Spleen (tissue), 7 donors: ENCODE measurements around the gene KRT77.

Experiments used
- POLR2A ChIP-seq, 3 donors: fragments of 450-650 bp; IDR thresholded peaks; one replicate each; pipeline ENCODE4 v1.5.1; 2017; ENCODE audit warnings: antibody characterized with exemption in 3 of 3, mild to moderate bottlenecking in 1 of 3
- POLR2AphosphoS5 ChIP-seq, 3 donors: sonication (generic); formaldehyde crosslinking; IDR thresholded peaks; one replicate each; pipeline ENCODE4 v1.5.1; 2017; ENCODE audit warnings: antibody characterized with exemption in 3 of 3
- TF ChIP-seq, protein P1 (sequence below), 11 experiments: fragments of 200-600 bp in 7 of 11; fragments of 450-650 bp in 4 of 11; sonication (generic) in 4 of 11; IDR thresholded peaks in 8 of 11; conservative IDR thresholded peaks in 3 of 11; 1 replicate in 7 of 11; 2 replicates in 4 of 11; pipeline versions ENCODE4 v1.4.0 to v1.8.0; 2016 to 2021; ENCODE audit warnings: antibody characterized with exemption in 11 of 11, inconsistent platforms in 4 of 11, mild to moderate bottlenecking in 1 of 11
- donor health status: DM: no; HTN: no; CAD: no; lungs with moderate emphysema.
- donor health status: DM: no; HTN: no; CAD: no.
- donor health status: DM: no; HTN: no; CAD: no.

DNA sequence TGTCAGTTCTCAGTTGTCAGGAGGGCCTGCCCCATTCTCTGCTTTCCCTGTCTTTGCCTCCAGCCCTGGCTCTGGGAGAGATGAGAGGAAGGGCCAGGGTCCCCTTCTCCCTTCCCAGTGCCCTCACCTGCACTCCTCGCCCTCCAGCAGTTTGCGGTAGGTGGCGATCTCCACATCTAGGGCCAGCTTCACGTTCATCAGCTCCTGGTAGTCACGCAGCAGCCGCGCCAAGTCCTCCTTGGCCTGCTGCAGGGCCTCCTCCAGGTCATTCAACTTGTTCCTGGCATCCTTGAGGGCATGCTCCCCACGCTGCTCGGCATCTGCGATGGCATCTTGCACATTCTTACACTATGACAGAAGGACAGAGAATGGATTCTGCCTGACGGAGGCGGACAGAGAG lies 56.7 kb downstream of the KRT77 start:
- TF ChIP-seq POLR2A (IDR thresholded peaks at IDR 0.05) (no peak), POLR2AphosphoS5 (IDR thresholded peaks at IDR 0.05) (no peak)
- TF ChIP-seq, protein P1, sequence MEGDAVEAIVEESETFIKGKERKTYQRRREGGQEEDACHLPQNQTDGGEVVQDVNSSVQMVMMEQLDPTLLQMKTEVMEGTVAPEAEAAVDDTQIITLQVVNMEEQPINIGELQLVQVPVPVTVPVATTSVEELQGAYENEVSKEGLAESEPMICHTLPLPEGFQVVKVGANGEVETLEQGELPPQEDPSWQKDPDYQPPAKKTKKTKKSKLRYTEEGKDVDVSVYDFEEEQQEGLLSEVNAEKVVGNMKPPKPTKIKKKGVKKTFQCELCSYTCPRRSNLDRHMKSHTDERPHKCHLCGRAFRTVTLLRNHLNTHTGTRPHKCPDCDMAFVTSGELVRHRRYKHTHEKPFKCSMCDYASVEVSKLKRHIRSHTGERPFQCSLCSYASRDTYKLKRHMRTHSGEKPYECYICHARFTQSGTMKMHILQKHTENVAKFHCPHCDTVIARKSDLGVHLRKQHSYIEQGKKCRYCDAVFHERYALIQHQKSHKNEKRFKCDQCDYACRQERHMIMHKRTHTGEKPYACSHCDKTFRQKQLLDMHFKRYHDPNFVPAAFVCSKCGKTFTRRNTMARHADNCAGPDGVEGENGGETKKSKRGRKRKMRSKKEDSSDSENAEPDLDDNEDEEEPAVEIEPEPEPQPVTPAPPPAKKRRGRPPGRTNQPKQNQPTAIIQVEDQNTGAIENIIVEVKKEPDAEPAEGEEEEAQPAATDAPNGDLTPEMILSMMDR (IDR thresholded peaks at IDR 0.05 in 8 of 11, conservative IDR thresholded peaks at IDR 0.05 in 3 of 11) = no peak
